Stimulated activated CD4-positive, alpha-beta T cell treated with anti-CD3 and anti-CD28 coated beads, Interleukin-12 subunit alpha, Interleukin-12 subunit beta, amount 100 ng/mL, for 24 hours (primary cell): ENCODE data around the gene SMYD3.

ENCODE experiments used
- DNase-seq, 2 experiments: peaks; one replicate each; pipeline ENCODE4 v3.0.0-alpha.2; 2020; ENCODE audit warnings: low read depth in 2 of 2

SMYD3 gene

GRCh38 chr1:246306415-246307037 lies 200.6 kb downstream of the SMYD3 start:
- no peak for DNase-seq

- DNase-seq: no peak
Measured at GRCh38 chr1:246304484-246305259, 202.4 kb downstream of the SMYD3 start.

GRCh38 chr1:246302711-246303317 lies 204.3 kb downstream of the SMYD3 start:
- no peak for DNase-seq

- DNase-seq: no peak
Measured at GRCh38 chr1:246302251-246302625, 204.8 kb downstream of the SMYD3 start.

- no peak for DNase-seq
Measured at GRCh38 chr1:246301553-246302250, 205.4 kb downstream of the SMYD3 start.

- DNase-seq: no peak
Measured at GRCh38 chr1:246300626-246301549, 206.2 kb downstream of the SMYD3 start.

GRCh38 chr1:246297279-246298265 lies 209.5 kb downstream of the SMYD3 start:
- no peak for DNase-seq

GRCh38 chr1:246295968-246296367 lies 211.1 kb downstream of the SMYD3 start:
- DNase-seq: no peak

GRCh38 chr1:246295340-246295739 lies 211.7 kb downstream of the SMYD3 start:
- DNase-seq: no peak

- DNase-seq: no peak
Measured at GRCh38 chr1:246294263-246294662, 212.8 kb downstream of the SMYD3 start.

- DNase-seq: no peak
Measured at GRCh38 chr1:246293366-246294121, 213.5 kb downstream of the SMYD3 start.

- no peak for DNase-seq
Measured at GRCh38 chr1:246292571-246292970, 214.5 kb downstream of the SMYD3 start.

GRCh38 chr1:246291127-246291526 lies 216.0 kb downstream of the SMYD3 start:
- DNase-seq: no peak

- no peak for DNase-seq
Measured at GRCh38 chr1:246283771-246284410, 223.2 kb downstream of the SMYD3 start.

GRCh38 chr1:246281639-246282038 lies 225.4 kb downstream of the SMYD3 start:
- no peak for DNase-seq

GRCh38 chr1:246281195-246281594 lies 225.9 kb downstream of the SMYD3 start:
- DNase-seq: no peak

- DNase-seq: no peak
Measured at GRCh38 chr1:246280551-246280950, 226.5 kb downstream of the SMYD3 start.

- no peak for DNase-seq
Measured at GRCh38 chr1:246279402-246279801, 227.7 kb downstream of the SMYD3 start.

GRCh38 chr1:246278371-246278770 lies 228.7 kb downstream of the SMYD3 start:
- no peak for DNase-seq
